Measurements from ENCODE around the gene EPHA10. TPM values are rescaled to one million over a fixed set of nuclear protein-coding genes. Genes with fewer than 3 reads are reported as not detected.

EPHA10 gene
- total RNA-seq, 1 experiment from 2014 or later: 1.3 TPM

DNA sequence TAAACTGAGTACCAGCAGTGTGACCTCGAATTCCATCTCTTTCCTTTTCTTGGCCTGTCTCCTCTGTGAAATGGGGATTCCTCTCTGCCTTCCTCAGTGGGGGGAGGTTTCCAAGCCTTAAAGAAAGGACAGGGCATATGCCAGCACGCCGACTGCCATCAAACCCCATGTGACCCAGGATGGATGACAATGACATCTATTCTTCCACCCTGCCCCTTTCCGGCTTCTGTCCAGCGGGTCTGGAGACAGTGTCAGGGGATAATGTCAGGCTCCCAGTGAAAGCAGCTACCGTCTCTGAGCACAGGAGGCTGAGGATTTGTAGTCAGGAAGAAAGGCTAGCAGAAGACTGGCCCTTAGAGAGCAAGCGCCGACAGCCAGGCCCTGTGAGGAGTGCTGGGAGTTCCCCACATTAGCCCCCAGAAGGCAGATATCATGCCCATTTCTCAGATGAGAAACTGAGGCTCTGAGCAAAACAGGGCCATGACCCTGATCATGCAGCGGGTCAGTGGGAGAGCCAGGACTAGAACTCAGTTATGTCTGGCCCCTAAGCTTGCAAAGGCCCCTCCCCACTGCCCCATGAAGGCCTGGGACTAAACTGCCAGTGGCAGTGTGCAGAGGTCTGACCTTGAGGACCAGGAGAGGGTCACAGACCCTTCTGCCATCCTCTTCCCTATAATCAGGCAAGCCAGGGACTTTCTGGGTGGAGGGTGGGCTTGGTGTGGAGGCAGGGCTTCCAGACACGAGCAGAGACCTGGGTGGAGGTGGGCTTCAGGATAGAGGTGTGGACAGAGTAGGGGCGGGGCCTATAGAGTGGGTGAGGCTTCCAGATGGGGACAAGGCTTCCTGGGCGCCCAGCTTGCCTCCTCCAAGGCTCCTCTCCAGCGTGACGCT lies 42.5 kb downstream of the EPHA10 start:
- no peaks in the 10 kb centered on the region for H3K36me3 Mint-ChIP-seq
- H3K4me1 Mint-ChIP-seq: peaks cover 6% of the 10 kb centered on the region; the same call in 1 of the 2 replicates
- TF ChIP-seq, protein P1, sequence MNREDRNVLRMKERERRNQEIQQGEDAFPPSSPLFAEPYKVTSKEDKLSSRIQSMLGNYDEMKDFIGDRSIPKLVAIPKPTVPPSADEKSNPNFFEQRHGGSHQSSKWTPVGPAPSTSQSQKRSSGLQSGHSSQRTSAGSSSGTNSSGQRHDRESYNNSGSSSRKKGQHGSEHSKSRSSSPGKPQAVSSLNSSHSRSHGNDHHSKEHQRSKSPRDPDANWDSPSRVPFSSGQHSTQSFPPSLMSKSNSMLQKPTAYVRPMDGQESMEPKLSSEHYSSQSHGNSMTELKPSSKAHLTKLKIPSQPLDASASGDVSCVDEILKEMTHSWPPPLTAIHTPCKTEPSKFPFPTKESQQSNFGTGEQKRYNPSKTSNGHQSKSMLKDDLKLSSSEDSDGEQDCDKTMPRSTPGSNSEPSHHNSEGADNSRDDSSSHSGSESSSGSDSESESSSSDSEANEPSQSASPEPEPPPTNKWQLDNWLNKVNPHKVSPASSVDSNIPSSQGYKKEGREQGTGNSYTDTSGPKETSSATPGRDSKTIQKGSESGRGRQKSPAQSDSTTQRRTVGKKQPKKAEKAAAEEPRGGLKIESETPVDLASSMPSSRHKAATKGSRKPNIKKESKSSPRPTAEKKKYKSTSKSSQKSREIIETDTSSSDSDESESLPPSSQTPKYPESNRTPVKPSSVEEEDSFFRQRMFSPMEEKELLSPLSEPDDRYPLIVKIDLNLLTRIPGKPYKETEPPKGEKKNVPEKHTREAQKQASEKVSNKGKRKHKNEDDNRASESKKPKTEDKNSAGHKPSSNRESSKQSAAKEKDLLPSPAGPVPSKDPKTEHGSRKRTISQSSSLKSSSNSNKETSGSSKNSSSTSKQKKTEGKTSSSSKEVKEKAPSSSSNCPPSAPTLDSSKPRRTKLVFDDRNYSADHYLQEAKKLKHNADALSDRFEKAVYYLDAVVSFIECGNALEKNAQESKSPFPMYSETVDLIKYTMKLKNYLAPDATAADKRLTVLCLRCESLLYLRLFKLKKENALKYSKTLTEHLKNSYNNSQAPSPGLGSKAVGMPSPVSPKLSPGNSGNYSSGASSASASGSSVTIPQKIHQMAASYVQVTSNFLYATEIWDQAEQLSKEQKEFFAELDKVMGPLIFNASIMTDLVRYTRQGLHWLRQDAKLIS (CRISPR knock-in tag; IDR thresholded peaks at IDR 0.05; ENCODE audit: borderline replicate concordance): no peak
- TF ChIP-seq, protein P2, sequence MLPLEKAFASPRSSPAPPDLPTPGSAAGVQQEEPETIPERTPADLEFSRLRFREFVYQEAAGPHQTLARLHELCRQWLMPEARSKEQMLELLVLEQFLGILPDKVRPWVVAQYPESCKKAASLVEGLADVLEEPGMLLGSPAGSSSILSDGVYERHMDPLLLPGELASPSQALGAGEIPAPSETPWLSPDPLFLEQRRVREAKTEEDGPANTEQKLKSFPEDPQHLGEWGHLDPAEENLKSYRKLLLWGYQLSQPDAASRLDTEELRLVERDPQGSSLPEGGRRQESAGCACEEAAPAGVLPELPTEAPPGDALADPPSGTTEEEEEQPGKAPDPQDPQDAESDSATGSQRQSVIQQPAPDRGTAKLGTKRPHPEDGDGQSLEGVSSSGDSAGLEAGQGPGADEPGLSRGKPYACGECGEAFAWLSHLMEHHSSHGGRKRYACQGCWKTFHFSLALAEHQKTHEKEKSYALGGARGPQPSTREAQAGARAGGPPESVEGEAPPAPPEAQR (CRISPR knock-in tag; IDR thresholded peaks at IDR 0.05): no peak
- H3K9me3 Mint-ChIP-seq: no peaks in the 10 kb centered on the region
- ChIA-PET POLR2A (interaction anchor here (0.8 kb wide), 1 partner anchor 31 kb away, joined by 3 read pairs; no protein-coding TSS in a partner anchor), CTCF (interaction anchor here (1.0 to 3.4 kb wide), 5 partner anchors 19 to 137 kb away, joined by 3 to 14 read pairs (median 4); partner anchors contain the start of genes EPHA10, MTF1 and YRDC)
- H3K27me3 Mint-ChIP-seq (ENCODE audit: low read depth): no peaks in the 10 kb centered on the region; the same call in 1 of the 2 replicates
- H3K4me3 Mint-ChIP-seq: no peak overlapping the region
- DNase-seq (ENCODE audit: low spot score) (no peak), ATAC-seq (no peak)
- no peak overlapping the region for H3K27ac Mint-ChIP-seq

DNA sequence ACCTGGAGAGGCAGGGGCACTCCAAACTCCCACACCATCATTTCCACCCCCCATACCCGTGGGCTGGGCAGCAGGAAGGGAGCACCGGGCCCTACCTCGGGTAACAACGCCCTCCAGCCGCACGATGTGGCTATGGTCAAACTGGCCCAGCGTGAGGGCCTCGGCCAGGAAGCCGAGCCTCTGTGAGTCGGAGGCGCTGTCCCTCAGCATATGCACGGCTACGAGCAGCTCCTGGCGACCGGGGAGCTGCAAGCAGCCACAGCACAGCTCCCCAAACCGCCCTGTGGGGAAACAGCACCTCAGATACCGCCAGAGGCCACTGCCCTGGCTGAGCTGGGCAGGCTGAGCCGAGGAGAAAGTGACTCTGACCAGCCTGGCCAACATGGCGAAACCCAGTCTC lies 43.4 kb downstream of the EPHA10 start:
- ChIA-PET CTCF (interaction anchor here (0.8 to 3.4 kb wide), 6 partner anchors 20 to 138 kb away, joined by 3 to 14 read pairs (median 4); partner anchors contain the start of genes EPHA10, MTF1 and YRDC), POLR2A (interaction anchor here (0.8 to 0.9 kb wide), 2 partner anchors 30 to 44 kb away, joined by 3 read pairs; no protein-coding TSS in a partner anchor)
- H3K36me3 Mint-ChIP-seq: no peaks in the 10 kb centered on the region
- H3K4me1 Mint-ChIP-seq: peaks cover 6% of the 10 kb centered on the region; the same call in 1 of the 2 replicates
- no peaks in the 10 kb centered on the region; the same call in 1 of the 2 replicates for H3K27me3 Mint-ChIP-seq (ENCODE audit: low read depth)
- no peak overlapping the region for H3K27ac Mint-ChIP-seq
- H3K9me3 Mint-ChIP-seq: no peaks in the 10 kb centered on the region
- ATAC-seq (peak; percentile 47), DNase-seq (ENCODE audit: low spot score) (peak; percentile 28)
- no peak overlapping the region for H3K4me3 Mint-ChIP-seq
- TF ChIP-seq, protein P3, sequence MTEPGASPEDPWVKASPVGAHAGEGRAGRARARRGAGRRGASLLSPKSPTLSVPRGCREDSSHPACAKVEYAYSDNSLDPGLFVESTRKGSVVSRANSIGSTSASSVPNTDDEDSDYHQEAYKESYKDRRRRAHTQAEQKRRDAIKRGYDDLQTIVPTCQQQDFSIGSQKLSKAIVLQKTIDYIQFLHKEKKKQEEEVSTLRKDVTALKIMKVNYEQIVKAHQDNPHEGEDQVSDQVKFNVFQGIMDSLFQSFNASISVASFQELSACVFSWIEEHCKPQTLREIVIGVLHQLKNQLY (CRISPR knock-in tag; IDR thresholded peaks at IDR 0.05): no peak
- TF ChIP-seq ELF4 (CRISPR knock-in tag; IDR thresholded peaks at IDR 0.05; ENCODE audit: low read depth): no peak
- TF ChIP-seq, protein P4, sequence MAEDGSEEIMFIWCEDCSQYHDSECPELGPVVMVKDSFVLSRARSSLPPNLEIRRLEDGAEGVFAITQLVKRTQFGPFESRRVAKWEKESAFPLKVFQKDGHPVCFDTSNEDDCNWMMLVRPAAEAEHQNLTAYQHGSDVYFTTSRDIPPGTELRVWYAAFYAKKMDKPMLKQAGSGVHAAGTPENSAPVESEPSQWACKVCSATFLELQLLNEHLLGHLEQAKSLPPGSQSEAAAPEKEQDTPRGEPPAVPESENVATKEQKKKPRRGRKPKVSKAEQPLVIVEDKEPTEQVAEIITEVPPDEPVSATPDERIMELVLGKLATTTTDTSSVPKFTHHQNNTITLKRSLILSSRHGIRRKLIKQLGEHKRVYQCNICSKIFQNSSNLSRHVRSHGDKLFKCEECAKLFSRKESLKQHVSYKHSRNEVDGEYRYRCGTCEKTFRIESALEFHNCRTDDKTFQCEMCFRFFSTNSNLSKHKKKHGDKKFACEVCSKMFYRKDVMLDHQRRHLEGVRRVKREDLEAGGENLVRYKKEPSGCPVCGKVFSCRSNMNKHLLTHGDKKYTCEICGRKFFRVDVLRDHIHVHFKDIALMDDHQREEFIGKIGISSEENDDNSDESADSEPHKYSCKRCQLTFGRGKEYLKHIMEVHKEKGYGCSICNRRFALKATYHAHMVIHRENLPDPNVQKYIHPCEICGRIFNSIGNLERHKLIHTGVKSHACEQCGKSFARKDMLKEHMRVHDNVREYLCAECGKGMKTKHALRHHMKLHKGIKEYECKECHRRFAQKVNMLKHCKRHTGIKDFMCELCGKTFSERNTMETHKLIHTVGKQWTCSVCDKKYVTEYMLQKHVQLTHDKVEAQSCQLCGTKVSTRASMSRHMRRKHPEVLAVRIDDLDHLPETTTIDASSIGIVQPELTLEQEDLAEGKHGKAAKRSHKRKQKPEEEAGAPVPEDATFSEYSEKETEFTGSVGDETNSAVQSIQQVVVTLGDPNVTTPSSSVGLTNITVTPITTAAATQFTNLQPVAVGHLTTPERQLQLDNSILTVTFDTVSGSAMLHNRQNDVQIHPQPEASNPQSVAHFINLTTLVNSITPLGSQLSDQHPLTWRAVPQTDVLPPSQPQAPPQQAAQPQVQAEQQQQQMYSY (CRISPR knock-in tag; IDR thresholded peaks at IDR 0.05): no peak
- TF ChIP-seq, protein P5, sequence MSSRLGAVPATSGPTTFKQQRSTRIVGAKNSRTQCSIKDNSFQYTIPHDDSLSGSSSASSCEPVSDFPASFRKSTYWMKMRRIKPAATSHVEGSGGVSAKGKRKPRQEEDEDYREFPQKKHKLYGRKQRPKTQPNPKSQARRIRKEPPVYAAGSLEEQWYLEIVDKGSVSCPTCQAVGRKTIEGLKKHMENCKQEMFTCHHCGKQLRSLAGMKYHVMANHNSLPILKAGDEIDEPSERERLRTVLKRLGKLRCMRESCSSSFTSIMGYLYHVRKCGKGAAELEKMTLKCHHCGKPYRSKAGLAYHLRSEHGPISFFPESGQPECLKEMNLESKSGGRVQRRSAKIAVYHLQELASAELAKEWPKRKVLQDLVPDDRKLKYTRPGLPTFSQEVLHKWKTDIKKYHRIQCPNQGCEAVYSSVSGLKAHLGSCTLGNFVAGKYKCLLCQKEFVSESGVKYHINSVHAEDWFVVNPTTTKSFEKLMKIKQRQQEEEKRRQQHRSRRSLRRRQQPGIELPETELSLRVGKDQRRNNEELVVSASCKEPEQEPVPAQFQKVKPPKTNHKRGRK (CRISPR knock-in tag; IDR thresholded peaks at IDR 0.05; ENCODE audit: borderline replicate concordance): no peak
- no peak for TF ChIP-seq ZNF396 (CRISPR knock-in tag; IDR thresholded peaks at IDR 0.05; ENCODE audit: borderline replicate concordance)
- TF ChIP-seq, protein P6, sequence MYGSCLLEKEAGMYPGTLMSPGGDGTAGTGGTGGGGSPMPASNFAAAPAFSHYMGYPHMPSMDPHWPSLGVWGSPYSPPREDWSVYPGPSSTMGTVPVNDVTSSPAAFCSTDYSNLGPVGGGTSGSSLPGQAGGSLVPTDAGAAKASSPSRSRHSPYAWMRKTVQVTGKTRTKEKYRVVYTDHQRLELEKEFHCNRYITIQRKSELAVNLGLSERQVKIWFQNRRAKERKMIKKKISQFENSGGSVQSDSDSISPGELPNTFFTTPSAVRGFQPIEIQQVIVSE (CRISPR knock-in tag; IDR thresholded peaks at IDR 0.05; ENCODE audit: borderline replicate concordance): no peak
- no peak for TF ChIP-seq OVOL2 (CRISPR knock-in tag; IDR thresholded peaks at IDR 0.05; ENCODE audit: borderline replicate concordance)
- TF ChIP-seq FOXJ3 (CRISPR knock-in tag; IDR thresholded peaks at IDR 0.05; ENCODE audit: borderline replicate concordance): no peak
- TF ChIP-seq, protein P7, sequence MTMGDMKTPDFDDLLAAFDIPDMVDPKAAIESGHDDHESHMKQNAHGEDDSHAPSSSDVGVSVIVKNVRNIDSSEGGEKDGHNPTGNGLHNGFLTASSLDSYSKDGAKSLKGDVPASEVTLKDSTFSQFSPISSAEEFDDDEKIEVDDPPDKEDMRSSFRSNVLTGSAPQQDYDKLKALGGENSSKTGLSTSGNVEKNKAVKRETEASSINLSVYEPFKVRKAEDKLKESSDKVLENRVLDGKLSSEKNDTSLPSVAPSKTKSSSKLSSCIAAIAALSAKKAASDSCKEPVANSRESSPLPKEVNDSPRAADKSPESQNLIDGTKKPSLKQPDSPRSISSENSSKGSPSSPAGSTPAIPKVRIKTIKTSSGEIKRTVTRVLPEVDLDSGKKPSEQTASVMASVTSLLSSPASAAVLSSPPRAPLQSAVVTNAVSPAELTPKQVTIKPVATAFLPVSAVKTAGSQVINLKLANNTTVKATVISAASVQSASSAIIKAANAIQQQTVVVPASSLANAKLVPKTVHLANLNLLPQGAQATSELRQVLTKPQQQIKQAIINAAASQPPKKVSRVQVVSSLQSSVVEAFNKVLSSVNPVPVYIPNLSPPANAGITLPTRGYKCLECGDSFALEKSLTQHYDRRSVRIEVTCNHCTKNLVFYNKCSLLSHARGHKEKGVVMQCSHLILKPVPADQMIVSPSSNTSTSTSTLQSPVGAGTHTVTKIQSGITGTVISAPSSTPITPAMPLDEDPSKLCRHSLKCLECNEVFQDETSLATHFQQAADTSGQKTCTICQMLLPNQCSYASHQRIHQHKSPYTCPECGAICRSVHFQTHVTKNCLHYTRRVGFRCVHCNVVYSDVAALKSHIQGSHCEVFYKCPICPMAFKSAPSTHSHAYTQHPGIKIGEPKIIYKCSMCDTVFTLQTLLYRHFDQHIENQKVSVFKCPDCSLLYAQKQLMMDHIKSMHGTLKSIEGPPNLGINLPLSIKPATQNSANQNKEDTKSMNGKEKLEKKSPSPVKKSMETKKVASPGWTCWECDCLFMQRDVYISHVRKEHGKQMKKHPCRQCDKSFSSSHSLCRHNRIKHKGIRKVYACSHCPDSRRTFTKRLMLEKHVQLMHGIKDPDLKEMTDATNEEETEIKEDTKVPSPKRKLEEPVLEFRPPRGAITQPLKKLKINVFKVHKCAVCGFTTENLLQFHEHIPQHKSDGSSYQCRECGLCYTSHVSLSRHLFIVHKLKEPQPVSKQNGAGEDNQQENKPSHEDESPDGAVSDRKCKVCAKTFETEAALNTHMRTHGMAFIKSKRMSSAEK (CRISPR knock-in tag; IDR thresholded peaks at IDR 0.05; ENCODE audit: borderline replicate concordance): no peak
- TF ChIP-seq, protein P2 (CRISPR knock-in tag; IDR thresholded peaks at IDR 0.05): no peak
- no peak for TF ChIP-seq CBFB (CRISPR knock-in tag; IDR thresholded peaks at IDR 0.05; ENCODE audit: low read depth)

All from WTC11 (cell line).